Kidney epithelial cell (primary cell): ENCODE data around the gene ABHD18. TPM values are rescaled to one million over a fixed set of nuclear protein-coding genes. Genes with fewer than 3 reads are reported as not detected.
A peak's percentile ranks its signal among the peaks of the same experiment; 100 is the strongest.
"Not testable (repeated sequence)": the region's sequence is repeated elsewhere in the genome, so short reads cannot be mapped to it uniquely, and the experiment has no call there.

Source experiments
- DNase-seq: peaks from one replicate; pipeline ENCODE4 v3.0.0-alpha.2; 2010; ENCODE audit warnings: low read depth
- H3K27me3 ChIP-seq: 2 replicates; pipeline ENCODE4 v1.6.0; 2011; ENCODE audit warnings: low read length; ENCODE audit not compliant: control insufficient read depth, insufficient read depth
- H3K36me3 ChIP-seq: 2 replicates; pipeline ENCODE4 v1.5.1; 2011; ENCODE audit warnings: low read length; ENCODE audit not compliant: control insufficient read depth, insufficient read depth
- H3K4me3 ChIP-seq: 2 replicates; pipeline ENCODE4 v1.5.1; 2011; ENCODE audit warnings: low read depth, mild to moderate bottlenecking, control low read depth, low read length
- CTCF ChIP-seq: IDR thresholded peaks from 2 replicates; pipeline ENCODE4 v1.5.1; 2011; ENCODE audit warnings: mild to moderate bottlenecking, moderate library complexity, low read length, control low read depth, inconsistent platforms; ENCODE audit not compliant: insufficient read depth, poor library complexity, severe bottlenecking
- total RNA-seq: library from RNA; depleted of rRNA; stranded (reverse); fragments of >200 nt; gene quantifications from 2 replicates; pipeline ENCODE4 v1.2.3, GENCODE V29; 2015

Gene ABHD18
- total RNA-seq, 1 donor from 2014 or later: 8.4 TPM

- peak; percentile 18 for DNase-seq
- no peak for TF ChIP-seq CTCF
- Histone ChIP-seq H3K4me3 (peak overlapping the region; percentile 76), H3K36me3 (no peaks in the 10 kb centered on the region), H3K27me3 (no peaks in the 10 kb centered on the region)
These were observed 583 bp downstream of the ABHD18 start for GRCh38 chr4:127965803-127966175.

- no peaks in the 10 kb centered on the region for H3K36me3 ChIP-seq
- no peak for DNase-seq
- H3K4me3 ChIP-seq: no peak overlapping the region
- TF ChIP-seq CTCF: no peak
- H3K27me3 ChIP-seq: no peaks in the 10 kb centered on the region
These were observed 2.1 kb downstream of the ABHD18 start for GRCh38 chr4:127967141-127967775.

- Histone ChIP-seq H3K27me3 (no peaks in the 10 kb centered on the region), H3K4me3 (no peak overlapping the region), H3K36me3 (no peaks in the 10 kb centered on the region)
- no peak for DNase-seq
- no peak for TF ChIP-seq CTCF
These were observed 3.4 kb downstream of the ABHD18 start for GRCh38 chr4:127968586-127968985.

GRCh38 chr4:127970925-127971324, 5.7 kb downstream of the ABHD18 start:
- not testable (repeated sequence) for H3K27me3 ChIP-seq, H3K4me3 ChIP-seq, H3K36me3 ChIP-seq, DNase-seq

- no peak for DNase-seq
- Histone ChIP-seq H3K36me3 (no peaks in the 10 kb centered on the region), H3K27me3 (no peaks in the 10 kb centered on the region), H3K4me3 (no peak overlapping the region)
- no peak for TF ChIP-seq CTCF
These were observed 10.0 kb downstream of the ABHD18 start for GRCh38 chr4:127975121-127975770.

- Histone ChIP-seq H3K27me3 (no peaks in the 10 kb centered on the region), H3K36me3 (no peaks in the 10 kb centered on the region), H3K4me3 (no peak overlapping the region)
- DNase-seq: no peak
- no peak for TF ChIP-seq CTCF
These were observed 13.7 kb downstream of the ABHD18 start for GRCh38 chr4:127978930-127979329.
